ENCODE measurements around the gene BPIFB3. TPM values are rescaled to one million over a fixed set of nuclear protein-coding genes. Genes with fewer than 3 reads are reported as not detected.

The BPIFB3 gene
- total RNA-seq, 4 donors from 2014 or later: not detected

DNA sequence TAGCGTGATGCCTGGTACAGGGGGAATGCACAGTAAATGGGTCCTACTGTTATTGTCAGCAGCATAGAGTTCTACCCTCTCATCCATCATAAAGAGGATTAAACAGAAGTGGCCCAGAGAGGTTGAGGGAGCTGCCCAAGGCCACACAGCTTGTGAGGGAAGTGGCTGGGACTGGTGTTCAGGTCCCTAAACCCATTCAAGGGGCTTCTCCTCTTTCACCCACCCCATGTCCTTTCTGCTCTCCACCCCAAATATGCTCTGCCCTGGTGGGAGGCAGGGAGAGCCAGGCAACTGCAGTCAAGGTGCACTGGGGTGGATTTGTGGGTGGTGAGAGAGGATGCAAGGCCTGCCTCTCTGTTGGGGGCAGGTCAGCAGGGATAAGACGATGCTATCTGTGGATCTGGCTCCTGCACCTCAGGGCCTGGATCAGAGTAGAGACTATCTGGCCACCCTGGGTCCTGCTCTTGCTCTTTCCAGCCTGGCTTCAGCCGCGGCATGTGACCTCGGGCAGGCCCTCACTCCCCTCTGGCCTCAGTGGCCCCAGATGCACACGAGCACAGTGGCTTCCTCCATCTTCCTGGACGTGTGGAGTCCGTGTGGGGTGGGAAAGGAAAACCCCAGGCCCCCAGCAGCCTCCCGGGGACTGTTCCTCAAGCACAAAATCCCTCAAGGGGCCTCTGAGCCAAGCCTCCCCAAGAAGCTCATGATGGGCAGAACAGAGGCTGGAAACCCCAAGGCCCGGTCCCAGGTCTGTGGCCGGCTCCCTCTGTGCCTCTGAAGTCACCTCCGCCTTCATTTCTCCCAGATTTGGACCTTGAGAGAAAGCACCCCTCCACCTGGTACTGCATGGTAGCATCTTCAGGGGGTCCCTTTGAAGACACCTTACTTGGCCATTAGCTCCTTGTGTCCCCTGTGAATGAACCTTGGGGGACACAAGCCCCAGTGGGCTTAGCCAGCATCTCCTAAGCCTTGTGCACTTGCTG, 25.6 kb upstream of the BPIFB3 start:
- Histone ChIP-seq H3K4me1 (no peaks in the 10 kb centered on the region), H3K36me3 (no peaks in the 10 kb centered on the region), H3K9me3 (no peaks in the 10 kb centered on the region), H3K4me3 (no peak overlapping the region), H3K27me3 (no peaks in the 10 kb centered on the region), H3K27ac (no peak overlapping the region)
- TF ChIP-seq, protein P1, sequence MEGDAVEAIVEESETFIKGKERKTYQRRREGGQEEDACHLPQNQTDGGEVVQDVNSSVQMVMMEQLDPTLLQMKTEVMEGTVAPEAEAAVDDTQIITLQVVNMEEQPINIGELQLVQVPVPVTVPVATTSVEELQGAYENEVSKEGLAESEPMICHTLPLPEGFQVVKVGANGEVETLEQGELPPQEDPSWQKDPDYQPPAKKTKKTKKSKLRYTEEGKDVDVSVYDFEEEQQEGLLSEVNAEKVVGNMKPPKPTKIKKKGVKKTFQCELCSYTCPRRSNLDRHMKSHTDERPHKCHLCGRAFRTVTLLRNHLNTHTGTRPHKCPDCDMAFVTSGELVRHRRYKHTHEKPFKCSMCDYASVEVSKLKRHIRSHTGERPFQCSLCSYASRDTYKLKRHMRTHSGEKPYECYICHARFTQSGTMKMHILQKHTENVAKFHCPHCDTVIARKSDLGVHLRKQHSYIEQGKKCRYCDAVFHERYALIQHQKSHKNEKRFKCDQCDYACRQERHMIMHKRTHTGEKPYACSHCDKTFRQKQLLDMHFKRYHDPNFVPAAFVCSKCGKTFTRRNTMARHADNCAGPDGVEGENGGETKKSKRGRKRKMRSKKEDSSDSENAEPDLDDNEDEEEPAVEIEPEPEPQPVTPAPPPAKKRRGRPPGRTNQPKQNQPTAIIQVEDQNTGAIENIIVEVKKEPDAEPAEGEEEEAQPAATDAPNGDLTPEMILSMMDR (IDR thresholded peaks at IDR 0.05): no peak
- no peak for TF ChIP-seq POLR2A (IDR thresholded peaks at IDR 0.05)
- no peak for DNase-seq

DNA sequence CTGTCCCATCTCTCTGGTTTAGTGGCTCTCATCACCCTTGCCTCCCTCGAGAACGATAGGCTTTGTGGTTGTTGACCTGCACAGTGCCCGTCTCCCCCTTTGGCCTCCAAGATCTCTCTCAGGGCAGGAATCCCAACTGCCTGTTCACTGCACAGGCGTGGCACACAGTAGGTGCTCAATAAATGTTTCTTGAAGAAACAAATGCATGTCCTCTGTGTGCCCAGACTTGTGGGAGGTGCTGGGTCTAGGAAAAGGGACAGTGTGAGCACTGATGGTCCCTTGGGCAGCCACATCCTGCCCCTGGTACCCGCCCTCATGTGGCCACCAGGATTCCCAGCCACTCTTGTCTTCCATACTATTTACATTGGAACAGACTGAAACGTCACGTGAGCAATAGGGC, 24.8 kb upstream of the BPIFB3 start:
- H3K4me3 ChIP-seq: no peak overlapping the region
- no peak for DNase-seq
- no peak overlapping the region for H3K27ac ChIP-seq
- H3K27me3 ChIP-seq: no peaks in the 10 kb centered on the region
- H3K36me3 ChIP-seq: no peaks in the 10 kb centered on the region
- TF ChIP-seq, protein P1 (IDR thresholded peaks at IDR 0.05): no peak
- TF ChIP-seq POLR2A (IDR thresholded peaks at IDR 0.05): no peak
- H3K9me3 ChIP-seq: no peaks in the 10 kb centered on the region
- no peaks in the 10 kb centered on the region for H3K4me1 ChIP-seq

GRCh38 chr20:33030076-33030475, 23.6 kb upstream of the BPIFB3 start:
- no peak for TF ChIP-seq POLR2A (IDR thresholded peaks at IDR 0.05)
- TF ChIP-seq, protein P1 (IDR thresholded peaks at IDR 0.05): no peak
- DNase-seq: no peak
- H3K4me3 ChIP-seq: no peak overlapping the region

GRCh38 chr20:33030569-33030968, 23.1 kb upstream of the BPIFB3 start:
- TF ChIP-seq, protein P1 (IDR thresholded peaks at IDR 0.05): no peak
- TF ChIP-seq POLR2A (IDR thresholded peaks at IDR 0.05): no peak
- H3K27ac ChIP-seq: no peak overlapping the region

More at GRCh38 chr20:33030076-33030475, 23.6 kb upstream of the BPIFB3 start:
- Histone ChIP-seq H3K9me3 (no peaks in the 10 kb centered on the region), H3K27me3 (no peaks in the 10 kb centered on the region), H3K36me3 (no peaks in the 10 kb centered on the region), H3K4me1 (no peaks in the 10 kb centered on the region), H3K27ac (no peak overlapping the region)

GRCh38 chr20:33031531-33031930, 22.2 kb upstream of the BPIFB3 start, which contains the start of gene BPIFB6:
Gene BPIFB6 (plus strand): TSS chr20:33031648. CDS start chr20:33031648, 0 bp downstream.
- Histone ChIP-seq H3K4me3 (no peak within 1 kb of the TSS), H3K4me1 (no peaks in the 10 kb centered on the region), H3K27ac (no peak within 1 kb of the TSS), H3K9me3 (no peaks in the 10 kb centered on the region), H3K27me3 (no peaks in the 10 kb centered on the region), H3K36me3 (no peaks in the 10 kb centered on the region)
- no peak for DNase-seq
- TF ChIP-seq POLR2A (IDR thresholded peaks at IDR 0.05): no peak
- TF ChIP-seq, protein P1 (IDR thresholded peaks at IDR 0.05): no peak

More at GRCh38 chr20:33030569-33030968, 23.1 kb upstream of the BPIFB3 start:
- DNase-seq: no peak
- no peak overlapping the region for H3K4me3 ChIP-seq
- H3K4me1 ChIP-seq: no peaks in the 10 kb centered on the region
- H3K27me3 ChIP-seq: no peaks in the 10 kb centered on the region
- no peaks in the 10 kb centered on the region for H3K36me3 ChIP-seq
- no peaks in the 10 kb centered on the region for H3K9me3 ChIP-seq

Measured in Peyer's patch (tissue), 4 donors.